ENCODE data around the gene FAM219B.

DNA sequence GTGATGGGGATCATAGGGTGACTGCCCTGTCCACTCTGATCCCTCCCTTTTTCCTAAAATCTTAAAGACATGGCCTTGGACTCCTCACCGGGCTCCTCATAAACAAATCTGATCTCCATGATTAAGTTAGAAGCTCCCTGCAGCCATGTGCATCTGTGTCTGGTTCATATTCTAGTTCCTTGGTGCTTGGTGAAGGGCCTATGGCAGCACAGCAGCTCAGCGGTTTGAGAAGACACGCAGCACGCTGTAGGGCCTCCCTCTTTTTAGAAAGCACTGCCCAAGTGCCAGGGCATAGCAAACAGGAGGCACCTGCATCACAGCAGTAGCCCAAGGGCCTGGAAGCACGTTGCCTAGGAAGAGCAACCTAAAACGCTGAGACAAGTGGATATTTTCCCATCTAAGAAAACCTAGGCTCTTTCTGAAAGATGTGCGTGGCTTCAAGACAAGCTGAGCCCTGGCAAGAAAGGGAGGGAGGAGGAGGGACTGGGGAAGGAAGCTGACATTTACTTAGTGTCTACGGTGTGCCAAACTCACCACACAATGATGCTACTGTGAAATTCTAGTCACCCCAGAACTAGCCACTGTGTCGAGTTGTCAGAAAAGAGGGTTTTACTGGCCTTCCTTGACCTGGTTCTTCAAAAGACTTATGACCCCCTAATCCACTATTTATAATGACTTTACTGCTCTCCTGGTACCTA is 48.8 kb downstream of the FAM219B start:
- TF ChIP-seq POU2F2 (IDR thresholded peaks at IDR 0.05; ENCODE audit: low read depth, low read length) (no peak), POLR2AphosphoS5 (IDR thresholded peaks at IDR 0.05; ENCODE audit: low read depth, low read length) (no peak), POLR2A (IDR thresholded peaks at IDR 0.05; ENCODE audit: low read depth, low read length) (no peak), TAF1 (IDR thresholded peaks at IDR 0.05; ENCODE audit: low read depth, low read length) (no peak), SPI1 (IDR thresholded peaks at IDR 0.05; ENCODE audit: low read depth, low read length) (no peak)
